Spinal cord (tissue), 10 donors: ENCODE measurements around the gene CSAD. TPM values are rescaled to one million over a fixed set of nuclear protein-coding genes. Genes with fewer than 3 reads are reported as not detected.
A peak's percentile ranks its signal among the peaks of the same experiment; 100 is the strongest.
"Not testable (repeated sequence)": the region's sequence is repeated elsewhere in the genome, so short reads cannot be mapped to it uniquely, and the experiment has no call there.

Experiments used
- DNase-seq, 6 donors: peaks; one replicate each; pipeline versions ENCODE4 v3.0.0 to v3.0.0-alpha.2; 2013 to 2015; ENCODE audit warnings: low spot score in 6 of 6, low read depth in 4 of 6
- H3K27ac ChIP-seq: one replicate; pipeline ENCODE4 v1.5.1; 2013; ENCODE audit warnings: low read depth, low read length, control low read depth
- H3K27me3 ChIP-seq: one replicate; pipeline ENCODE4 v1.6.1; 2013; ENCODE audit warnings: low read length; ENCODE audit not compliant: control insufficient read depth, insufficient read depth
- H3K36me3 ChIP-seq: one replicate; pipeline ENCODE4 v1.6.1; 2013; ENCODE audit warnings: low read length; ENCODE audit not compliant: control insufficient read depth, insufficient read depth
- H3K4me1 ChIP-seq: one replicate; pipeline ENCODE4 v1.6.1; 2013; ENCODE audit warnings: low read length; ENCODE audit not compliant: control insufficient read depth, insufficient read depth
- H3K4me3 ChIP-seq: one replicate; pipeline ENCODE4 v1.5.1; 2013; ENCODE audit warnings: low read depth, low read length, control low read depth
- H3K9me3 ChIP-seq: one replicate; pipeline ENCODE4 v1.6.1; 2013; ENCODE audit warnings: low read length; ENCODE audit not compliant: control insufficient read depth, insufficient read depth
- WGBS: methylation state at CpG from one replicate; pipeline ENCODE4 v1.1.5; 2013; ENCODE audit warnings: missing lambda C conversion rate; ENCODE audit not compliant: insufficient coverage; 5-methylcytosine and 5-hydroxymethylcytosine counted together
- polyA plus RNA-seq, 2 donors: library from polyadenylated mRNA; unstranded; fragments of 120-200 nt; gene quantifications; one replicate each; pipeline ENCODE4 v1.2.1, GENCODE V29; 2013; ENCODE audit not compliant: insufficient read length in 2 of 2
- total RNA-seq, 2 donors: library from RNA; depleted of rRNA in 1 of 2; stranded (reverse); fragments of 120-200 nt in 1 of 2; fragments of >200 nt in 1 of 2; gene quantifications; one replicate each; pipeline versions ENCODE4 v1.2.3 to v1.2.4, GENCODE V29; 2013 to 2014
- donor health status: healthy.

Gene CSAD
- total and polyA plus RNA-seq, 4 donors, result 22.3 to 127 (median 41.3) TPM

- Histone ChIP-seq H3K9me3 (no peaks in the 10 kb centered on the region), H3K4me3 (no peak overlapping the region), H3K36me3 (peaks cover 62% of the 10 kb centered on the region), H3K27me3 (no peaks in the 10 kb centered on the region), H3K4me1 (peaks cover 23% of the 10 kb centered on the region), H3K27ac (no peak overlapping the region)
- WGBS, result 100% methylated on average over 2 of the region's 3 CpGs
- no peak for DNase-seq
Observed at GRCh38 chr12:53185582-53186153, 4.9 kb upstream of the CSAD start.

GRCh38 chr12:53184828-53185227 is 4.1 kb upstream of the CSAD start:
- no peak overlapping the region for H3K4me3 ChIP-seq
- H3K9me3 ChIP-seq, result no peaks in the 10 kb centered on the region
- H3K27me3 ChIP-seq, result no peaks in the 10 kb centered on the region
- H3K4me1 ChIP-seq, result peaks cover 26% of the 10 kb centered on the region
- peaks cover 57% of the 10 kb centered on the region for H3K36me3 ChIP-seq
- WGBS, result 95% methylated on average over 6 of the region's 6 CpGs
- DNase-seq, result no peak
- no peak overlapping the region for H3K27ac ChIP-seq

GRCh38 chr12:53182903-53183302 is 2.2 kb upstream of the CSAD start:
- Histone ChIP-seq H3K4me1 (peaks cover 29% of the 10 kb centered on the region), H3K27ac (no peak overlapping the region), H3K27me3 (no peaks in the 10 kb centered on the region), H3K4me3 (no peak overlapping the region), H3K9me3 (no peaks in the 10 kb centered on the region), H3K36me3 (peaks cover 46% of the 10 kb centered on the region)
- peak in 2 of 6 donors; percentile 24 to 41 for DNase-seq
- no CpG with 5 or more reads among the region's 2 CpGs for WGBS

- WGBS, result 74% methylated on average over 2 of the region's 2 CpGs
- Histone ChIP-seq H3K36me3 (peaks cover 36% of the 10 kb centered on the region), H3K4me1 (peaks cover 29% of the 10 kb centered on the region), H3K27me3 (no peaks in the 10 kb centered on the region), H3K27ac (no peak overlapping the region), H3K4me3 (no peak overlapping the region), H3K9me3 (no peaks in the 10 kb centered on the region)
- no peak for DNase-seq
Observed at GRCh38 chr12:53181935-53182334, 1.2 kb upstream of the CSAD start.

DNA sequence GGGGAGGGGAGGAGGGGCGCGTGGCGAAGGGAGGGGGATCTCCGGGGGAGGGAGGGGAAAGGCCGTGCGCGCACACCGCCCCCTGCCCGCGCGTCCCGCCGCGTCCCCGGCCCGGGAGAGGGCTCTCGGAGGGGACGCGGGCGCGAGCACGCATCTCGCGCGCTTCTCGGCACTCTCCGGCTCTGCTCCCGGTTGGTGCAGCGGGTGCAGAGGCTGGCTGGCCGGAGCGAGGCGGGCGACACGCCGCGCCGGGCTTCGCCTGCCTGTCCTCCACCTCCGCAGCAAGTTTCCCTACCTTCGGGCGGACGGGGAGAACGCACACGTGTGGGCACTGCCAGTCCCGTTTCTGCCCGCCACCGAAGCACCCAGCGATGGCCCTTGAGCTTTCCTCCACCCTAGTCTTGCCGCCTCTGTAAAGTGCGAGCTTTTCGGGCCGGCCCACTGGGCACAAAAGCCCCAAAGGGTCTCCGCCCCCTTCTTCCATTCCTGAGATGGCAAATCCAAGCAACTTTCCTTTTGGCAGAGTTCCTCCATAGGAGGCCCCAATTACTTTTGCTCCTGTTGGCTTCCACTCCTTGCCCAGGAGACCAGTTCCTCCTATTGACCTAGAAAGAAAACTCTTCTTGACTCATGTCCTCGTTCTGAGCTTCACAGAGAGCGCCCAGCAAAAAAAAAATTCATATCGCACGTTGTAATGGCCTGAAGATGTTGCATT is 363 bp upstream of the CSAD start:
- WGBS, result 1% methylated on average over 52 of the region's 57 CpGs
- H3K27me3 ChIP-seq, result no peaks in the 10 kb centered on the region
- H3K36me3 ChIP-seq, result peaks cover 28% of the 10 kb centered on the region
- peaks cover 29% of the 10 kb centered on the region for H3K4me1 ChIP-seq
- DNase-seq, result peak in 5 of 6 donors; percentile 62 to 95 (median 74)
- H3K27ac ChIP-seq, result peak overlapping the region; percentile 96
- H3K9me3 ChIP-seq, result no peaks in the 10 kb centered on the region
- H3K4me3 ChIP-seq, result peak overlapping the region; percentile 80

GRCh38 chr12:53179687-53180219 is 972 bp downstream of the CSAD start:
- WGBS, result 13% methylated on average over 12 of the region's 12 CpGs
- no peaks in the 10 kb centered on the region for H3K27me3 ChIP-seq
- H3K9me3 ChIP-seq, result no peaks in the 10 kb centered on the region
- H3K36me3 ChIP-seq, result peaks cover 18% of the 10 kb centered on the region
- peaks cover 26% of the 10 kb centered on the region for H3K4me1 ChIP-seq
- H3K4me3 ChIP-seq, result peak overlapping the region; percentile 80
- DNase-seq, result no peak
- peak overlapping the region; percentile 96 for H3K27ac ChIP-seq

DNA sequence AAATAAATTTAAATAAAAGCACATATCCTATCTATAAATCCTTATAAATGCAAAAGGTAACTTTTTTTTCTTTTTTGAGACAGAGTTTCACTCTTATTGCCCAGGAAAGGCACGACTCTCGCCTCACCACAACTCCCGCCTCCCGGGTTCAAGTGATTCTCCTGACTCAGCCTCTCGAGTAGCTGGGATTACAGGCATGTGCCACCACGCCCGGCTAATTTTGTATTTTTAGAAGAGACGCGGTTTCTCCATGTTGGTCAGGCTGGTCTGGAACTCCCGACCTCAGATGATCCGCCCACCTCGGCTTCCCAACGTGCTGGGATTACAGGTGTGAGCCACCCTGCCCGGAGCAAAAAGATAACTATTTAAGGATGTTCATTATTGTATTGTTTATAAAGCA is 1.9 kb downstream of the CSAD start:
- WGBS, result 95% methylated on average over 13 of the region's 14 CpGs
- not testable (repeated sequence) for H3K9me3 ChIP-seq, H3K36me3 ChIP-seq, H3K27me3 ChIP-seq, H3K27ac ChIP-seq, H3K4me3 ChIP-seq, DNase-seq
- peaks cover 19% of the 10 kb centered on the region for H3K4me1 ChIP-seq

GRCh38 chr12:53177447-53177846 is 3.3 kb downstream of the CSAD start:
- H3K4me1 ChIP-seq, result peaks cover 18% of the 10 kb centered on the region
- not testable (repeated sequence) for H3K27ac ChIP-seq, H3K27me3 ChIP-seq, DNase-seq, H3K4me3 ChIP-seq, H3K9me3 ChIP-seq
- peaks cover 13% of the 10 kb centered on the region for H3K36me3 ChIP-seq
- WGBS, result no CpG with 5 or more reads among the region's 6 CpGs

DNA sequence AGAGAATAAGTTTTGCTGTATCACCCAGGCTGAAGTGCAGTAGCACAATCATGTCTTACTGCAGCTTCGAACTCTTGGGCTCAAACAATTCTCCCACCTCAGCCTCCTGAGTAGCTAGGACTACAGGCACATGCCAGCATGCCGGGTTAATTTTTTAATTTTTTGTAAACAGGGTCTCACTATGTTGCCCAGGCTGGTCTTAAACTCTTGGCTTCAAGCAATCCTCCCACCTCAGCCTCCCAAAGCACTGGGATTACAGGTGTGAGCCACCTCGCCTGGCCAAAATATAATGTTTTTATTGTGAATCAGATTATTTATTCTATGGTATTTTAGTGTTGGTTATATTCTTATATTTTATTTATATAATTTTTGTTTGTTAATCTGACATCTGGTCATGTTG is 4.0 kb downstream of the CSAD start:
- Histone ChIP-seq H3K4me1 (peaks cover 17% of the 10 kb centered on the region), H3K36me3 (peaks cover 17% of the 10 kb centered on the region), H3K9me3 (no peaks in the 10 kb centered on the region), H3K4me3 (no peak overlapping the region), H3K27me3 (no peaks in the 10 kb centered on the region), H3K27ac (no peak overlapping the region)
- no peak for DNase-seq
- no CpG with 5 or more reads among the region's 3 CpGs for WGBS
